Mammary epithelial cell (primary cell): ENCODE results near the gene CCDC78.

Experiments used
- CTCF ChIP-seq, 2 donors: IDR thresholded peaks in 1 of 2; conservative IDR thresholded peaks in 1 of 2; 2 replicates each; pipeline ENCODE4 v1.5.1; 2011 to 2012; ENCODE audit warnings: inconsistent platforms in 2 of 2, low read length in 2 of 2, mild to moderate bottlenecking in 2 of 2, control low read depth in 1 of 2, low read depth in 1 of 2; ENCODE audit not compliant: insufficient read depth in 1 of 2; ENCODE audit errors: extremely low read depth in 1 of 2
- EZH2 ChIP-seq: IDR thresholded peaks from 2 replicates; pipeline ENCODE4 v1.6.1; 2012; ENCODE audit warnings: low read length, inconsistent platforms, borderline replicate concordance

GRCh38 chr16:719815-720446 lies 6.3 kb downstream of the CCDC78 start:
- peak; percentile 20 to 44 for TF ChIP-seq CTCF (conservative IDR thresholded peaks at IDR 0.05 in 1 of 2, IDR thresholded peaks at IDR 0.05 in 1 of 2; ENCODE audit: extremely low read depth in 1 of 2, insufficient read depth in 1 of 2, low read depth in 1 of 2, low read length in 2 of 2)
- TF ChIP-seq EZH2: no peak
